SK-N-SH (cell line): ENCODE measurements around the gene BMP15.

Source experiments
- CTCF ChIP-seq: fragments of 200-600 bp; sonication (generic); IDR thresholded peaks from 2 replicates; pipeline ENCODE4 v1.6.1; 2017; ENCODE audit warnings: antibody characterized with exemption, mild to moderate bottlenecking, moderate library complexity
- ELF1 ChIP-seq: IDR thresholded peaks from 2 replicates; pipeline ENCODE4 v1.4.0; 2012
- EP300 ChIP-seq, 2 experiments: IDR thresholded peaks; 2 replicates each; pipeline versions ENCODE4 v1.4.0 to v1.6.1; 2012; ENCODE audit warnings: borderline replicate concordance in 1 of 2, low read depth in 1 of 2, low read length in 1 of 2
- FOXJ3 ChIP-seq: sonication (generic); formaldehyde crosslinking; IDR thresholded peaks from 2 replicates; pipeline ENCODE4 v1.5.1; 2020; ENCODE audit warnings: mild to moderate bottlenecking, missing genetic modification reagents
- GABPA ChIP-seq: IDR thresholded peaks from 2 replicates; pipeline ENCODE4 v1.4.0; 2012; ENCODE audit warnings: low read depth, mild to moderate bottlenecking
- POLR2AphosphoS5 ChIP-seq: IDR thresholded peaks from 2 replicates; pipeline ENCODE4 v1.6.1; 2012; ENCODE audit warnings: low read depth, low read length
- RAD21 ChIP-seq: IDR thresholded peaks from 2 replicates; pipeline ENCODE4 v1.6.1; 2012; ENCODE audit warnings: mild to moderate bottlenecking, low read length
- RCOR1 ChIP-seq: fragments of 150-350 bp; IDR thresholded peaks from 2 replicates; pipeline ENCODE4 v1.6.1; 2017; ENCODE audit warnings: antibody characterized with exemption, low read length
- REST ChIP-seq: IDR thresholded peaks from 2 replicates; pipeline ENCODE4 v1.6.1; 2012; ENCODE audit warnings: mild to moderate bottlenecking, low read depth, low read length, moderate library complexity
- RFX5 ChIP-seq: IDR thresholded peaks from 2 replicates; pipeline ENCODE4 v1.6.1; 2012; ENCODE audit warnings: mild to moderate bottlenecking, improper control_type of control experiment, low read length
- SIN3A ChIP-seq: IDR thresholded peaks from 2 replicates; pipeline ENCODE4 v1.6.1; 2012; ENCODE audit warnings: low read depth, mild to moderate bottlenecking, low read length, moderate library complexity, borderline replicate concordance
- USF2 ChIP-seq: fragments of 150-350 bp; IDR thresholded peaks from 2 replicates; pipeline ENCODE4 v1.6.1; 2017; ENCODE audit warnings: antibody characterized with exemption, low read length, low read depth, borderline replicate concordance
- YY1 ChIP-seq: IDR thresholded peaks from 2 replicates; pipeline ENCODE4 v1.4.0; 2012; ENCODE audit warnings: low read depth, mild to moderate bottlenecking
- TF ChIP-seq, protein P1 (sequence below): IDR thresholded peaks from 2 replicates; pipeline ENCODE4 v1.4.0; 2012; ENCODE audit warnings: low read depth

DNA sequence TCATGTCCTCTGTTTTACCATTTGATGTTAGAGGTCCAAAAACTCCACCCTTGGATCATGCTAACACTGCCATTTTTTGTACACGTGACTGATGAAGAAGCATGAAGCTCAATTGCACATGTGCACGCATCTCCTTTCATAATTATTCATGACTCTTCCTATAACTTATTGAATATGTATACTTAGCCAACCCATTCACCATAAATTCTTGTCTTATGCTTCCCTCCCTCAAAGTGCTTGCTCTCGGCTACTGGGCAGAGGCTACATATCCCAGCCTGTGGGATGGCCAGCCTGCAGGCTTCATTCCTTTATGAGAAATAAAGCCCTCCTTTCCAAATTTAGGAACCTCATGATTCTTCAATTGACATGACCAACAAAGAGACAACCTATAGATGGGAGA is 17.5 kb upstream of the BMP15 start:
- TF ChIP-seq REST (no peak), SIN3A (no peak), CTCF (no peak), POLR2AphosphoS5 (no peak), USF2 (no peak), ELF1 (no peak), GABPA (no peak), EP300 (IDR thresholded peaks at IDR 0.05; ENCODE audit: borderline replicate concordance in 1 of 2, low read depth in 1 of 2, low read length in 1 of 2) (no peak), RFX5 (no peak), RCOR1 (no peak), RAD21 (no peak), YY1 (no peak), FOXJ3 (CRISPR knock-in tag) (no peak)
- TF ChIP-seq, protein P1, sequence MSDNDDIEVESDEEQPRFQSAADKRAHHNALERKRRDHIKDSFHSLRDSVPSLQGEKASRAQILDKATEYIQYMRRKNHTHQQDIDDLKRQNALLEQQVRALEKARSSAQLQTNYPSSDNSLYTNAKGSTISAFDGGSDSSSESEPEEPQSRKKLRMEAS, result no peak
